Measurements from ENCODE around the gene ARID5B. TPM values are rescaled to one million over a fixed set of nuclear protein-coding genes. Genes with fewer than 3 reads are reported as not detected.

ARID5B gene
- total and polyA plus RNA-seq, 7 donors, result 8.5 to 166 (median 75.9) TPM

DNA sequence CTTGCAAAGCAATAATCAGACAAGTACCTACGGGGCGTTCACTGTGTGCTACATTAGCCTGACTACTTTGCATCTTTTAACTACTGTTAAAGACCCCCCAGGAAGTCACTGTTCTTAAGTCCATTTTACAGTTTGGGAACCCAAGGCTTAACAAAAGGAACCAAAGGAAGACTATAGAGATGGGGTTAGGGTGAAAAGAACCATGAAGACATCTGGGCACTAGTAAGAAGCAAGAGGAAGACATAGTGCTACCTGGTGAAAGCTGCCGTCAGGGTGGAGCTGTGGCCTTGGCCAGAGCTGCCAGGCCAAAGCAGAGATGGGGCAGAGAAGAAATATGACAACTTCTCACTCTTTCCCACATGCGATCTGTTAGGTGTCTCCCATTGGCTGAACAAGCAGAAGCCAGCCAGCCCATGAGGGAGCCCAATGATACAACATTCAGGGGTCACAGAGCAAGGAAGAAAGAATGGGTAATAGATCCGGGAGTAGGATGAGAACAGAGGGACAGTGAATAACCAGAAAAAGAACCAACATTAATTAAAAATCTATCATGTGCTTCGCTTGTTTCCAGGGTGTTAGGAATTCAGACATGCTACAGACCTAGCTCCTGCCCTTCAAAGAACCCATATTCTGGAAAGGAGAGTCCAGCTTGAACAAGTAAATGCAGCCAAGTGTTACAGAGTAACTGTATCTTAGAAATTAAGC, 85.4 kb downstream of the ARID5B start:
- H3K27me3 ChIP-seq (ENCODE audit: insufficient read depth in 3 of 3, low read length in 2 of 3), result no peaks in the 10 kb centered on the region
- peaks cover 25% of the 10 kb centered on the region for H3K4me1 ChIP-seq
- intact Hi-C loops (cut with DNase I), result no loop called here
- no peaks in the 10 kb centered on the region for H3K9me3 ChIP-seq
- H3K36me3 ChIP-seq (ENCODE audit: insufficient read depth in 1 of 2, low read depth in 1 of 2), result no peaks in the 10 kb centered on the region
- H3K4me3 ChIP-seq, result no peak overlapping the region
- H3K27ac ChIP-seq, result peak overlapping the region; percentile 60
- ATAC-seq (no peak), DNase-seq (no peak)
- 91 to 92% (median 92%) methylated on average over 6 of the region's 6 CpGs for WGBS, 3 donors
- TF ChIP-seq, protein P1, sequence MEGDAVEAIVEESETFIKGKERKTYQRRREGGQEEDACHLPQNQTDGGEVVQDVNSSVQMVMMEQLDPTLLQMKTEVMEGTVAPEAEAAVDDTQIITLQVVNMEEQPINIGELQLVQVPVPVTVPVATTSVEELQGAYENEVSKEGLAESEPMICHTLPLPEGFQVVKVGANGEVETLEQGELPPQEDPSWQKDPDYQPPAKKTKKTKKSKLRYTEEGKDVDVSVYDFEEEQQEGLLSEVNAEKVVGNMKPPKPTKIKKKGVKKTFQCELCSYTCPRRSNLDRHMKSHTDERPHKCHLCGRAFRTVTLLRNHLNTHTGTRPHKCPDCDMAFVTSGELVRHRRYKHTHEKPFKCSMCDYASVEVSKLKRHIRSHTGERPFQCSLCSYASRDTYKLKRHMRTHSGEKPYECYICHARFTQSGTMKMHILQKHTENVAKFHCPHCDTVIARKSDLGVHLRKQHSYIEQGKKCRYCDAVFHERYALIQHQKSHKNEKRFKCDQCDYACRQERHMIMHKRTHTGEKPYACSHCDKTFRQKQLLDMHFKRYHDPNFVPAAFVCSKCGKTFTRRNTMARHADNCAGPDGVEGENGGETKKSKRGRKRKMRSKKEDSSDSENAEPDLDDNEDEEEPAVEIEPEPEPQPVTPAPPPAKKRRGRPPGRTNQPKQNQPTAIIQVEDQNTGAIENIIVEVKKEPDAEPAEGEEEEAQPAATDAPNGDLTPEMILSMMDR (IDR thresholded peaks at IDR 0.05), result no peak

DNA sequence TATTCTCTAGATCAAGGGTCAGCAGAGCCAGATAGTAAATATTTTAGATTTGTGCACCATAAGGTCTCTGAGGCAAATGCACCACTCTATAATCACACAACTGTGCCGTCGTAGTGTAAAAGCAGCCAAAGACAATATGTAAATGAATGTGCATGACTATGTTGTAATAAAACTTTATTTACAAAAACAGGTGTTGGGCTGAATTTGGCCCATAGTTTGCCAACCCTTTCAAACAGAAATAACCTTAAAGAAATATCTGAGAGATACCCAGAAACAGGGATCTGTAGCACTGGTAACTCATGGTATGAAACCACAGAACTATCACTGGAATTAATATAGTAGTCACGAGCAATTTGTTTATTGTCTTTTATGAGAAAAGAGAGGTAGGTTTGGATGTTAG, 86.0 kb downstream of the ARID5B start:
- WGBS, 3 donors, result 66 to 79% (median 70%) methylated on average over 3 of the region's 3 CpGs
- Histone ChIP-seq H3K27me3 (ENCODE audit: insufficient read depth in 3 of 3, low read length in 2 of 3) (no peaks in the 10 kb centered on the region), H3K36me3 (ENCODE audit: insufficient read depth in 1 of 2, low read depth in 1 of 2) (no peaks in the 10 kb centered on the region), H3K4me1 (peaks cover 31% of the 10 kb centered on the region), H3K9me3 (no peaks in the 10 kb centered on the region), H3K27ac (peak overlapping the region; percentile 60), H3K4me3 (peak overlapping the region; percentile 43)
- intact Hi-C loops (cut with DNase I), result no loop called here
- ATAC-seq (no peak), DNase-seq (no peak)
- TF ChIP-seq, protein P1 (IDR thresholded peaks at IDR 0.05), result no peak

DNA sequence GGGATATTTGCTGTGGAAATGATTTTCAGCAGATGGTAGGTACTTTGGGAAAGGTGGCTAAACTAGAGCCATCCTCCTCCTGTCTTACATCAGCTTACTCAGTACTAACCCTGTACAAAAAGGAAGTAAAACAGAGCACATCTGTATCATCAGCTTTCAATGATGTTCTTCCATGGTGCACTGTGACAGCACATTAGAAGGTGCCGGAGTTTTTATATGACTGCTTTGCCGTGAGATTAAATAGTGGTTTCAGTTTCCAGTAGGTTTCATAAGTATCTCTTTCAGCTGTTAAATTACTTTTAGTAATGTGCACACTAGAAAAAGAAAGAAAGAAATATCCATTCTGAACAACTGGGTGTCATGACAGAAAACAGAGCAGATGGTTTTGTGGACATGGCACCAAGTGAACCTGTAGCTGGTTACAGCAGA, 86.5 kb downstream of the ARID5B start:
- Histone ChIP-seq H3K36me3 (ENCODE audit: insufficient read depth in 1 of 2, low read depth in 1 of 2) (no peaks in the 10 kb centered on the region), H3K9me3 (no peaks in the 10 kb centered on the region), H3K27ac (peak overlapping the region; percentile 60), H3K27me3 (ENCODE audit: insufficient read depth in 3 of 3, low read length in 2 of 3) (no peaks in the 10 kb centered on the region), H3K4me1 (peaks cover 33% of the 10 kb centered on the region), H3K4me3 (peak overlapping the region; percentile 43)
- TF ChIP-seq, protein P1 (IDR thresholded peaks at IDR 0.05), result no peak
- WGBS, 3 donors, result 1 to 4% (median 3%) methylated on average over 2 of the region's 2 CpGs
- intact Hi-C loops (cut with DNase I), result no loop called here
- ATAC-seq, result peak in 2 of 4 donors; percentile 14 to 22
- no peak for DNase-seq

DNA sequence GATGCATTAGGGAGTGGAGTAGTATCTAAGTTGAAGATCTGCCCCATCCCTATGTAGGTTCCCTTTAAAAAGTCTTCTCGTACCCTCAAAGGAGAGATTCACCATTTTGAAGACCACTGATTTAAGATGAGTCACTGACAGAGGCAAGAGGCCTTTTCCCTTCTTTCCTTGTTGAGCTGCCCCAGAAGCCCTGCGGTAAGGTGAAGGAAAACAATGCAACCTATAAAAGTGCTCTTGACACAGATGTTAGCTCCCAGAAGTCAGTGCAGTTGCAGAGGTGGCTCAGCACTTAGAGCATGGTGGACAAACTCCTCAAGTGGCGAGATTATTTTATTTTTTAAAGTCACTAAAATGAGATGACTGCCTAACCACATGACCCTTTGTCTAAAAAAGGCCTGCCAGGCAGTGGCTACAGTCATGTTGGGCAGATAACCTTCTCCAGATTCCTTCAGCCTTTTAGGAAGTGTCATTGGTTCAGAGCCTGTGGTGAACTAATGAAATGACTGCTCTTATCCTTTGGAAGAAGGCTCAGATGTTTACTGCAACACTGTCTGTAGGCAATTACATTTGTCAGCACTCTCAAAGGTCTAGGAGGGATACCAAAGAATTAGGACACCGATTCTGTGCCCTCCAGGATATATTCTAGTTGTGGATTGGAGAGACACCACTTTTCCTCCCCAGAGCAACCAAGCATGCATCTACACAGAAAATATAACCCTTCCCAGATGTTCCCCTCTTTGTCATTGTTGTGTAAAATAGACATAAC, 88.7 kb downstream of the ARID5B start:
- no peaks in the 10 kb centered on the region for H3K36me3 ChIP-seq (ENCODE audit: insufficient read depth in 1 of 2, low read depth in 1 of 2)
- 91 to 94% (median 93%) methylated on average over 4 of the region's 4 CpGs for WGBS, 3 donors
- DNase-seq (no peak), ATAC-seq (no peak)
- H3K4me3 ChIP-seq, result no peak overlapping the region
- no peak overlapping the region for H3K27ac ChIP-seq
- intact Hi-C loops (cut with DNase I), result loop anchor here (5.0 to 10.0 kb wide), 2 partner anchors 85 to 88 kb away; partner anchors contain the start of gene ARID5B (in 2 of the 2)
- no peaks in the 10 kb centered on the region for H3K9me3 ChIP-seq
- H3K27me3 ChIP-seq (ENCODE audit: insufficient read depth in 3 of 3, low read length in 2 of 3), result no peaks in the 10 kb centered on the region
- H3K4me1 ChIP-seq, result peaks cover 45% of the 10 kb centered on the region
- TF ChIP-seq, protein P1 (IDR thresholded peaks at IDR 0.05), result no peak

Data from psoas muscle (tissue), 8 donors.